Activated CD4-positive, alpha-beta T cell treated with anti-CD3 and anti-CD28 coated beads for 36 hours (primary cell): ENCODE measurements around the gene UGGT2. TPM values are rescaled to one million over a fixed set of nuclear protein-coding genes. Genes with fewer than 3 reads are reported as not detected.
"Not testable (repeated sequence)": the region's sequence is repeated elsewhere in the genome, so short reads cannot be mapped to it uniquely, and the experiment has no call there.

Source experiments
- ATAC-seq: fragments of 200-7000 bp; cut with Tn5 transposase; one replicate; pipeline ENCODE4 v1.10.0; 2021; ENCODE audit warnings: mild to moderate bottlenecking, moderate library complexity
- CTCF ChIA-PET: fragments of 350-600 bp; sonication (Branson Sonifier 250); formaldehyde crosslinking; loops from one replicate; lab custom pipeline; 2021; ENCODE audit warnings: antibody characterized with exemption; lab: Charles Lee
- POLR2A ChIA-PET: fragments of 350-600 bp; sonication (Branson Sonifier 250); formaldehyde crosslinking; loops from one replicate; lab custom pipeline; 2021; ENCODE audit warnings: antibody characterized with exemption, inconsistent platforms; lab: Charles Lee
- DNase-seq: peaks from one replicate; pipeline ENCODE4 v3.0.0-alpha.2; 2020
- H3K27ac Mint-ChIP-seq: one replicate; pipeline ENCODE4 v1.8.0; 2021; ENCODE audit warnings: mixed read lengths
- H3K27me3 Mint-ChIP-seq: one replicate; pipeline ENCODE4 v1.8.0; 2021; ENCODE audit warnings: mixed read lengths
- H3K36me3 Mint-ChIP-seq: one replicate; pipeline ENCODE4 v1.8.0; 2021; ENCODE audit warnings: low read depth, mixed read lengths
- H3K4me1 Mint-ChIP-seq: one replicate; pipeline ENCODE4 v1.8.0; 2021; ENCODE audit warnings: mixed read lengths
- H3K4me3 Mint-ChIP-seq: one replicate; pipeline ENCODE4 v1.8.0; 2021; ENCODE audit warnings: mild to moderate bottlenecking, moderate library complexity, mixed read lengths
- H3K9me3 Mint-ChIP-seq: one replicate; pipeline ENCODE4 v1.8.0; 2021; ENCODE audit warnings: low read depth, mixed read lengths
- intact Hi-C, 2 experiments: fragments of 100-400 bp; cut with DNase I in 1 of 2; cut with micrococcal nuclease in 1 of 2; formaldehyde crosslinking; loops; one replicate each; pipeline versions ENCODE4 v1.14.2 to v1.15.1; 2022 to 2024; cut with DNase I, micrococcal nuclease
- total RNA-seq, 2 experiments: library from RNA; stranded (reverse); gene quantifications; one replicate each; pipeline ENCODE4 v1.2.3, GENCODE V29; 2021

UGGT2 gene
- total RNA-seq, 2 experiments from 2014 or later = 0.18 to 0.34 TPM

- H3K9me3 Mint-ChIP-seq = peaks cover 10% of the 10 kb centered on the region
- H3K4me1 Mint-ChIP-seq = no peaks in the 10 kb centered on the region
- intact Hi-C loops = no loop called here
- ChIA-PET CTCF (no interaction called here), POLR2A (no interaction called here)
- no peak for ATAC-seq
- no peak for DNase-seq
- H3K4me3 Mint-ChIP-seq = no peak overlapping the region
- no peaks in the 10 kb centered on the region for H3K36me3 Mint-ChIP-seq
- peaks cover 12% of the 10 kb centered on the region for H3K27me3 Mint-ChIP-seq
- H3K27ac Mint-ChIP-seq = no peak overlapping the region
Measured at GRCh38 chr13:95814495-95814894, 238.7 kb downstream of the UGGT2 start.

DNA sequence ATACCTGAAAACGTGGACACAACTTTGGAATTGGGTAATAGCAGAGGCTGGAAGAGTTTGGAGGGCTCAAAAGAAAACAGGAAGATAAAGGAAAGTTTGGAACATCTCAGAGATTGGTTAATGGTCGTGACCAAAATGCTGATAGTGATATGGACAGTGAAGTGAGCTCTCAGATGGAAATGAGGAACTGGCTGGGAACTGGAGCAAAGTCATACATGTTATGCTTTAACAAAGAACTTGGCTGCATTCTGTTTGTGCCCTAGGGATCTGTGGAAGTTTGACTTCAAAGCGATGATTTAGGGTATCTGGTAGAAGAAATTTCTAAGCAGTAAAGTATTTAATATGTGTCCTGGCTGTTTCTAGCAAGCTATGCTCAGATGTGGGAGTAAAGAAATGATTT, 240.1 kb downstream of the UGGT2 start:
- Mint-ChIP-seq H3K4me1 (no peaks in the 10 kb centered on the region), H3K36me3 (no peaks in the 10 kb centered on the region), H3K27me3 (peaks cover 16% of the 10 kb centered on the region), H3K27ac (no peak overlapping the region), H3K4me3 (no peak overlapping the region), H3K9me3 (peaks cover 13% of the 10 kb centered on the region)
- DNase-seq (no peak), ATAC-seq (no peak)
- intact Hi-C loops = no loop called here
- ChIA-PET POLR2A (no interaction called here), CTCF (interaction anchor here (0.7 kb wide), 1 partner anchor 160 kb away, joined by 3 read pairs; no protein-coding TSS in a partner anchor)

- POLR2A ChIA-PET = no interaction called here
- peaks cover 19% of the 10 kb centered on the region for H3K27me3 Mint-ChIP-seq
- H3K9me3 Mint-ChIP-seq = peaks cover 13% of the 10 kb centered on the region
- ATAC-seq (no peak), DNase-seq (no peak)
- CTCF ChIA-PET = interaction anchor here (0.7 to 2.0 kb wide), 2 partner anchors 24 to 137 kb away, joined by 3 to 9 read pairs; no protein-coding TSS in a partner anchor
- intact Hi-C loops = no loop called here
- no peaks in the 10 kb centered on the region for H3K36me3 Mint-ChIP-seq
- H3K4me3 Mint-ChIP-seq = no peak overlapping the region
- no peak overlapping the region for H3K27ac Mint-ChIP-seq
- no peaks in the 10 kb centered on the region for H3K4me1 Mint-ChIP-seq
Measured at GRCh38 chr13:95809429-95809828, 243.8 kb downstream of the UGGT2 start.

DNA sequence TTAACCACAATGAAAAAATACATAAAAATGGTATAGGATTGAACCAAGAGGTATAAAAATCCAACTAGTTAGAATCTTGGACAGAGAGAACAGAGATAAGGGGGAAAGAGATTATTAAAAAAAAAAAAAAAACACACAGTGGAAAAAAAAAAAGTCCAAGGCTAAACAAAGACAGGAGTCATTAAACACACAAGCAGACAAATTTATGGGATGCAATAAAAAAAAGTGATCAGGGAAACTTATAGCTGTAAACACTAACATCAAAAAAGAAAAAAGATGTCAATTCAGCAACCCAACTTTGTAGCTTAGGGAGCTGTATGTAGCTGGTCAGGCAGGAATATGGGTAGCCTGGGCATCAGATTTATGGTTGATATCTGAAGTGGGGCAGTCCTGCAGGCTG, 247.3 kb downstream of the UGGT2 start:
- intact Hi-C loops = no loop called here
- DNase-seq = no peak

GRCh38 chr13:95801825-95802224, 251.4 kb downstream of the UGGT2 start:
- ATAC-seq = no peak
- CTCF ChIA-PET = no interaction called here

More for the DNA sequence above, 247.3 kb downstream of the UGGT2 start:
- no peak for ATAC-seq
- H3K27ac Mint-ChIP-seq = no peak overlapping the region
- peaks cover 20% of the 10 kb centered on the region for H3K27me3 Mint-ChIP-seq
- no peaks in the 10 kb centered on the region for H3K4me1 Mint-ChIP-seq
- CTCF ChIA-PET = no interaction called here
- H3K9me3 Mint-ChIP-seq = peaks cover 4% of the 10 kb centered on the region
- H3K36me3 Mint-ChIP-seq = no peaks in the 10 kb centered on the region
- POLR2A ChIA-PET = no interaction called here
- H3K4me3 Mint-ChIP-seq = no peak overlapping the region

GRCh38 chr13:95800436-95800835, 252.8 kb downstream of the UGGT2 start:
- intact Hi-C loops = no loop called here
- ATAC-seq (no peak), DNase-seq (no peak)
- CTCF ChIA-PET = no interaction called here
- Mint-ChIP-seq H3K27ac (no peak overlapping the region), H3K9me3 (no peaks in the 10 kb centered on the region), H3K36me3 (no peaks in the 10 kb centered on the region), H3K27me3 (peaks cover 6% of the 10 kb centered on the region), H3K4me1 (no peaks in the 10 kb centered on the region), H3K4me3 (no peak overlapping the region)
- POLR2A ChIA-PET = no interaction called here

More at GRCh38 chr13:95801825-95802224, 251.4 kb downstream of the UGGT2 start:
- H3K27ac Mint-ChIP-seq = no peak overlapping the region
- intact Hi-C loops = no loop called here
- POLR2A ChIA-PET = no interaction called here
- no peak for DNase-seq
- H3K4me3 Mint-ChIP-seq = no peak overlapping the region
- no peaks in the 10 kb centered on the region for H3K36me3 Mint-ChIP-seq
- H3K9me3 Mint-ChIP-seq = no peaks in the 10 kb centered on the region
- no peaks in the 10 kb centered on the region for H3K4me1 Mint-ChIP-seq
- H3K27me3 Mint-ChIP-seq = peaks cover 6% of the 10 kb centered on the region

GRCh38 chr13:95797016-95797415, 256.2 kb downstream of the UGGT2 start:
- no peak overlapping the region for H3K27ac Mint-ChIP-seq
- no peak for ATAC-seq
- no peaks in the 10 kb centered on the region for H3K27me3 Mint-ChIP-seq
- CTCF ChIA-PET = interaction anchor here (0.6 kb wide), 1 partner anchor 260 kb away, joined by 3 read pairs; no protein-coding TSS in a partner anchor
- H3K4me1 Mint-ChIP-seq = no peaks in the 10 kb centered on the region
- intact Hi-C loops = no loop called here
- H3K4me3 Mint-ChIP-seq = no peak overlapping the region
- POLR2A ChIA-PET = no interaction called here
- H3K36me3 Mint-ChIP-seq = peaks cover 16% of the 10 kb centered on the region
- DNase-seq = no peak
- no peaks in the 10 kb centered on the region for H3K9me3 Mint-ChIP-seq

DNA sequence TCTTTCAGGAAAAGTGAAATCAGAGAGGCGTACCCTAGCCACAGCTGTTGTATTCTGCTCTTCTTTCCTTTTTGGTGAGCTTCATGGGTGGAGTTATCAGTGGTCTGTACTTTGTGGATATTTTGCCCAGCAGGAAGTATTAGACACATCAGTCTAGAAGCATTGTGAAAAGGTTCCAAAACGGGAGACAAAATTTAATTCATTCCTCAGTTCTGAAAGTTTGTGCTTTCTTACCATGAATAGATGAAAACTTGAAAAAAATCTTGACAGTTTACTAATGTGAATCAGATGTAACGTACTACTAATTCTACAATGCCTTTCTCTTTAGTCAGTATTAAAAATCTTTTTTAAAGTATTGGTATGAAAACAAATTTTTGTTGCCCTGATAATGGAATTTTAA, 259.4 kb downstream of the UGGT2 start:
- ChIA-PET POLR2A (no interaction called here), CTCF (no interaction called here)
- intact Hi-C loops = no loop called here
- ATAC-seq (no peak), DNase-seq (no peak)
- H3K9me3 Mint-ChIP-seq = peaks cover 2% of the 10 kb centered on the region
- peaks cover 41% of the 10 kb centered on the region for H3K36me3 Mint-ChIP-seq
- no peaks in the 10 kb centered on the region for H3K27me3 Mint-ChIP-seq
- H3K4me1 Mint-ChIP-seq = no peaks in the 10 kb centered on the region
- no peak overlapping the region for H3K27ac Mint-ChIP-seq
- no peak overlapping the region for H3K4me3 Mint-ChIP-seq

GRCh38 chr13:95793018-95793555, 260.1 kb downstream of the UGGT2 start:
- CTCF ChIA-PET = no interaction called here
- intact Hi-C loops = no loop called here
- H3K9me3 Mint-ChIP-seq = peaks cover 6% of the 10 kb centered on the region

GRCh38 chr13:95791084-95791722, 262.0 kb downstream of the UGGT2 start:
- POLR2A ChIA-PET = no interaction called here
- H3K27ac Mint-ChIP-seq = no peak overlapping the region
- CTCF ChIA-PET = interaction anchor here (1.4 kb wide), 1 partner anchor 43 kb away, joined by 3 read pairs; no protein-coding TSS in a partner anchor
- peaks cover 6% of the 10 kb centered on the region for H3K9me3 Mint-ChIP-seq
- peaks cover 65% of the 10 kb centered on the region for H3K36me3 Mint-ChIP-seq
- H3K4me1 Mint-ChIP-seq = no peaks in the 10 kb centered on the region
- intact Hi-C loops = no loop called here
- no peak for DNase-seq
- ATAC-seq = no peak
- no peak overlapping the region for H3K4me3 Mint-ChIP-seq
- H3K27me3 Mint-ChIP-seq = no peaks in the 10 kb centered on the region

More at GRCh38 chr13:95793018-95793555, 260.1 kb downstream of the UGGT2 start:
- ATAC-seq (no peak), DNase-seq (no peak)
- Mint-ChIP-seq H3K4me1 (no peaks in the 10 kb centered on the region), H3K4me3 (no peak overlapping the region), H3K27ac (no peak overlapping the region), H3K27me3 (no peaks in the 10 kb centered on the region), H3K36me3 (peaks cover 47% of the 10 kb centered on the region)
- POLR2A ChIA-PET = no interaction called here

DNA sequence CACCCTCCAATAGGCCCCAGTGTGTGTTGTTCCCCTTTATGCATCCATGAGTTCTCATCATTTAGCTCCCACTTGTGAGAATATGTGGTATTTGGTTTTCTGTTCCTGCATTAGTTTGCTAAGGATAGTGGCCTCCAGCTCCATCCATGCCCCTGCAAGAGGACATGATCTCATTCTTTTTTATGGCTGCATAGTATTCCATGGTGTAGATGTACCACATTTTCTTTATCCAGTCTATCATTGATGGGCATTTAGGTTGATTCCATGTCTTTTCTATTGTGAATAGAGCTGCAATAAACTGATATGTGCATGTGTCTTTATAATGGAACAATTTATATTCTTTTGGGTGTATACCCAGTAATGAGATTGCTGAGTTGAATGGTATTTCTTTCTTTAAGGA, 263.9 kb downstream of the UGGT2 start:
- H3K4me1 Mint-ChIP-seq, H3K27me3 Mint-ChIP-seq, POLR2A ChIA-PET, ATAC-seq, intact Hi-C loops, H3K9me3 Mint-ChIP-seq, H3K4me3 Mint-ChIP-seq, DNase-seq, H3K27ac Mint-ChIP-seq: not testable (repeated sequence)
- CTCF ChIA-PET = interaction anchor here (0.6 kb wide), 1 partner anchor 1013 kb away, joined by 5 read pairs; no protein-coding TSS in a partner anchor
- H3K36me3 Mint-ChIP-seq = peaks cover 72% of the 10 kb centered on the region

- Mint-ChIP-seq H3K4me1 (no peaks in the 10 kb centered on the region), H3K9me3 (peaks cover 6% of the 10 kb centered on the region), H3K27me3 (no peaks in the 10 kb centered on the region), H3K27ac (no peak overlapping the region), H3K36me3 (peaks cover 69% of the 10 kb centered on the region), H3K4me3 (no peak overlapping the region)
- ChIA-PET CTCF (no interaction called here), POLR2A (interaction anchor here (0.5 kb wide), 1 partner anchor 534 kb away, joined by 3 read pairs; no protein-coding TSS in a partner anchor)
- ATAC-seq (no peak), DNase-seq (no peak)
- intact Hi-C loops = no loop called here
Measured at GRCh38 chr13:95788100-95788463, 265.1 kb downstream of the UGGT2 start.
